HG03460 (cell line): ENCODE measurements around the gene TBC1D5.
"Not testable (repeated sequence)": the region's sequence is repeated elsewhere in the genome, so short reads cannot be mapped to it uniquely, and the experiment has no call there.

Source experiments
- ATAC-seq: cut with Tn5 transposase; IDR thresholded peaks from one replicate; pipeline ENCODE4 v1.9.1; 2021; ENCODE audit not compliant: unreplicated experiment

Gene TBC1D5

GRCh38 chr3:17491601-17492000 is 250.8 kb downstream of the TBC1D5 start:
- ATAC-seq: no peak

- not testable (repeated sequence) for ATAC-seq
Observed at GRCh38 chr3:17491190-17491589, 251.2 kb downstream of the TBC1D5 start.

- no peak for ATAC-seq
Observed at GRCh38 chr3:17489139-17489538, 253.3 kb downstream of the TBC1D5 start.

- no peak for ATAC-seq
Observed at GRCh38 chr3:17481116-17481515, 261.3 kb downstream of the TBC1D5 start.

- no peak for ATAC-seq
Observed at GRCh38 chr3:17479681-17480405, 262.6 kb downstream of the TBC1D5 start.

- ATAC-seq: no peak
Observed at GRCh38 chr3:17478673-17479072, 263.8 kb downstream of the TBC1D5 start.

- ATAC-seq: no peak
Observed at GRCh38 chr3:17473761-17474160, 268.7 kb downstream of the TBC1D5 start.

- no peak for ATAC-seq
Observed at GRCh38 chr3:17469954-17470353, 272.5 kb downstream of the TBC1D5 start.

- no peak for ATAC-seq
Observed at GRCh38 chr3:17469520-17469919, 272.9 kb downstream of the TBC1D5 start.

GRCh38 chr3:17466028-17466427 is 276.4 kb downstream of the TBC1D5 start:
- ATAC-seq: no peak

- ATAC-seq: no peak
Observed at GRCh38 chr3:17459470-17459993, 282.9 kb downstream of the TBC1D5 start.

- no peak for ATAC-seq
Observed at GRCh38 chr3:17456650-17457049, 285.8 kb downstream of the TBC1D5 start.

- no peak for ATAC-seq
Observed at GRCh38 chr3:17456046-17456445, 286.4 kb downstream of the TBC1D5 start.

- ATAC-seq: no peak
Observed at GRCh38 chr3:17444865-17445264, 297.6 kb downstream of the TBC1D5 start.

GRCh38 chr3:17443142-17443541 is 299.3 kb downstream of the TBC1D5 start:
- ATAC-seq: no peak

- ATAC-seq: no peak
Observed at GRCh38 chr3:17442332-17443049, 299.9 kb downstream of the TBC1D5 start.

GRCh38 chr3:17433876-17434275 is 308.6 kb downstream of the TBC1D5 start:
- ATAC-seq: no peak

- ATAC-seq: no peak
Observed at GRCh38 chr3:17432236-17432635, 310.2 kb downstream of the TBC1D5 start.

- no peak for ATAC-seq
Observed at GRCh38 chr3:17431484-17432045, 310.9 kb downstream of the TBC1D5 start.

GRCh38 chr3:17431004-17431403 is 311.4 kb downstream of the TBC1D5 start:
- no peak for ATAC-seq

- ATAC-seq: no peak
Observed at GRCh38 chr3:17430582-17430981, 311.8 kb downstream of the TBC1D5 start.
